Thyroid gland (tissue), 4 donors: ENCODE data around the gene UPP1. TPM values are rescaled to one million over a fixed set of nuclear protein-coding genes. Genes with fewer than 3 reads are reported as not detected.
A peak's percentile ranks its signal among the peaks of the same experiment; 100 is the strongest.

Source experiments
- DNase-seq, 2 donors: peaks; one replicate each; pipeline ENCODE4 v3.0.0-alpha.2; 2019
- H3K27ac ChIP-seq, 3 donors: fragments of 200-600 bp; sonication (generic); 1 replicate in 2 of 3; 2 replicates in 1 of 3; pipeline ENCODE4 v1.5.1; 2016 to 2019; ENCODE audit warnings: mild to moderate bottlenecking in 1 of 3, moderate library complexity in 1 of 3
- H3K27me3 ChIP-seq: fragments of 200-600 bp; sonication (generic); one replicate; pipeline ENCODE4 v1.5.1; 2019
- H3K36me3 ChIP-seq, 2 donors: fragments of 200-600 bp; sonication (generic); one replicate each; pipeline ENCODE4 v1.5.1; 2016 to 2019
- H3K4me1 ChIP-seq, 2 donors: fragments of 200-600 bp; sonication (generic); one replicate each; pipeline ENCODE4 v1.5.1; 2017 to 2019
- H3K4me3 ChIP-seq, 3 donors: fragments of 200-600 bp; sonication (generic); replicated peaks in 1 of 3; 1 replicate in 2 of 3; 2 replicates in 1 of 3; pipeline ENCODE4 v1.5.1; 2016; ENCODE audit warnings: mild to moderate bottlenecking in 1 of 3
- H3K9me3 ChIP-seq: fragments of 200-600 bp; sonication (generic); one replicate; pipeline ENCODE4 v1.5.1; 2017
- POLR2A ChIP-seq, 2 donors: fragments of 450-650 bp; IDR thresholded peaks; one replicate each; pipeline ENCODE4 v1.6.1; 2017; ENCODE audit warnings: antibody characterized with exemption in 2 of 2, mild to moderate bottlenecking in 2 of 2, moderate library complexity in 1 of 2
- WGBS, 2 donors: methylation state at CpG; one replicate each; pipeline ENCODE4 v1.1.5; 2017; 5-methylcytosine and 5-hydroxymethylcytosine counted together
- intact Hi-C: fragments of 100-400 bp; cut with DNase I; formaldehyde crosslinking; loops from one replicate; pipeline ENCODE4 v1.15.1; 2023
- total RNA-seq, 4 donors: library from RNA; depleted of rRNA; stranded (reverse); fragments of >200 nt; gene quantifications; one replicate each; pipeline ENCODE4 v1.2.3, GENCODE V29; 2016
- TF ChIP-seq, protein P1 (sequence below), 6 experiments: fragments of 200-600 bp in 3 of 6; fragments of 450-650 bp in 3 of 6; sonication (generic) in 3 of 6; IDR thresholded peaks; one replicate each; pipeline ENCODE4 v1.5.1; 2016 to 2019; ENCODE audit warnings: antibody characterized with exemption in 6 of 6, mild to moderate bottlenecking in 2 of 6, inconsistent platforms in 1 of 6, moderate library complexity in 1 of 6

UPP1 gene
- total RNA-seq, 4 donors from 2014 or later, result 11.3 to 16.9 (median 15.0) TPM

DNA sequence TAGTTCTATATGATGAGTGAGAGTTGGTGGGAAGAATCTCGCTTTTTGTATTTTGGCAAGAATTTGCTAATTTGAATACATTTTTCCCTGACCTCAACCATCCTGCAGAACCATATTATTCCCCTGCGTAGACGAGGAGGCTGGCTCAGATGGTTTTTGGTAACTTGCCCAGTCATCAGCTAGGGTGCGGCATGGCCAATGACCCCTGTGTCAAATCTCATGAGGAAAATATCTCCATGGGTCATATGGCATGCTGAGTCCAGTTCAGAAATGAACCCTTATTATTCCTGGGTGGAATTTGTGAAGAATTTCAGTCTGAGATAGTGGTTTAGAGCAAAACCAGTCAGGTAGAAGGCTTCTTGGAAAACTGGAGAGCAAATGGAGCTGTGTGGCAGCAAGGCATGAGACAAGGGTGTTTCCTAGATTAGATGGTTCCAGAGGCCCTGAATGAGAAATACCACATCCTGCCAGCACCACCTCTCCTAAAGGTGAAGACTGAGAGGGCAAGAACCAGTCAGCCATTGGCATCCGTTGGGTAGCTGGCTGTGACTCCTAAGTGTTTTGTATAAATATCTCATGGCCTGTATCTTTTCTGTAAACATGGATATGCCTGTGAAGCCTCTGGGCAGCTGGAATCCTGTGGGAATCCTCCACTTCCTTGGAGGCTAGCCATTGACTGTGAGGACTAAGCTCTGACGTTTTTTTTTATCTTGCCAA, 5.8 kb upstream of the UPP1 start:
- intact Hi-C loops, result no loop called here
- DNase-seq, result no peak
- H3K4me3 ChIP-seq, result no peak overlapping the region
- 72 to 78% methylated on average over 6 of the region's 6 CpGs for WGBS, 2 donors
- no peak overlapping the region for H3K27ac ChIP-seq
- H3K27me3 ChIP-seq, result no peaks in the 10 kb centered on the region
- peaks cover 8 to 36% of the 10 kb centered on the region in 2 donors for H3K4me1 ChIP-seq
- no peaks in the 10 kb centered on the region for H3K36me3 ChIP-seq
- TF ChIP-seq POLR2A (IDR thresholded peaks at IDR 0.05), result no peak
- TF ChIP-seq, protein P1, sequence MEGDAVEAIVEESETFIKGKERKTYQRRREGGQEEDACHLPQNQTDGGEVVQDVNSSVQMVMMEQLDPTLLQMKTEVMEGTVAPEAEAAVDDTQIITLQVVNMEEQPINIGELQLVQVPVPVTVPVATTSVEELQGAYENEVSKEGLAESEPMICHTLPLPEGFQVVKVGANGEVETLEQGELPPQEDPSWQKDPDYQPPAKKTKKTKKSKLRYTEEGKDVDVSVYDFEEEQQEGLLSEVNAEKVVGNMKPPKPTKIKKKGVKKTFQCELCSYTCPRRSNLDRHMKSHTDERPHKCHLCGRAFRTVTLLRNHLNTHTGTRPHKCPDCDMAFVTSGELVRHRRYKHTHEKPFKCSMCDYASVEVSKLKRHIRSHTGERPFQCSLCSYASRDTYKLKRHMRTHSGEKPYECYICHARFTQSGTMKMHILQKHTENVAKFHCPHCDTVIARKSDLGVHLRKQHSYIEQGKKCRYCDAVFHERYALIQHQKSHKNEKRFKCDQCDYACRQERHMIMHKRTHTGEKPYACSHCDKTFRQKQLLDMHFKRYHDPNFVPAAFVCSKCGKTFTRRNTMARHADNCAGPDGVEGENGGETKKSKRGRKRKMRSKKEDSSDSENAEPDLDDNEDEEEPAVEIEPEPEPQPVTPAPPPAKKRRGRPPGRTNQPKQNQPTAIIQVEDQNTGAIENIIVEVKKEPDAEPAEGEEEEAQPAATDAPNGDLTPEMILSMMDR (IDR thresholded peaks at IDR 0.05), result no peak
- H3K9me3 ChIP-seq, result no peaks in the 10 kb centered on the region

DNA sequence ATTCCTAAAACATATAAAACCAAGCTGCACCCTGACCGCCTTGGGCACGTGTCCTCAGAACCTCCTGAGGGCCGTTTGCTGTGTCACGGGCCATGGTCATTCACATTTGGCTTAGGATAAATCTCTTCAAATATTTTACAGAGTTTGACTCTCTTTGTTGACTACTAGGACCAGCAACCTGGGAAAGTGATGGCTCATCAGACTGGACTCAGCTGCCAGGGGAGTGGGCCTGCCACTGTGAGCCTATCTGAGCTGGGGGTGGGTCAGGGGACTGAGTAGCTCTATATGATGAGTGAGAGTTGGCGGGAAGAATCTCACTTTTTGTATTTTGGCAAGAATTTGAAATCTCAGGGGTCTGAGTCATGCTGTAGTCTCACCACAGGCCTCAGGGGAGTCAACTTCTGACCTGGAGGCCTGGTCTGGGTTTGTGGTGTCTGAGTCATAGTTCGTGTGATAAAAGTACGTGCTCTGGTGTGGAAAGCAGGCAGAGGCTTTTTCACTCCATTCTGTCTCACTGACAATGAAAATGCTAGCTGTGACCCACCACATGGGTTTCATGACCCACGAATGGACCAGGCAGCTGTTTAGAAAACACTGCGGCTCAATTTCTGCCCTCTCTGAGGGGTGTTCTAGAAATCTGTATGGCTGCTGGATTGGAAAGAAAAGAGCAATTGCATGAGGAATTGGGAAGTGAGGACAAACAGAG, 4.2 kb upstream of the UPP1 start:
- peak; percentile 22 to 47 for DNase-seq
- no peak for TF ChIP-seq POLR2A (IDR thresholded peaks at IDR 0.05)
- TF ChIP-seq, protein P1 (IDR thresholded peaks at IDR 0.05), result no peak
- intact Hi-C loops, result loop anchor here (5.0 kb wide), 1 partner anchor 108 kb away; the partner anchor contains the start of gene HUS1

DNA sequence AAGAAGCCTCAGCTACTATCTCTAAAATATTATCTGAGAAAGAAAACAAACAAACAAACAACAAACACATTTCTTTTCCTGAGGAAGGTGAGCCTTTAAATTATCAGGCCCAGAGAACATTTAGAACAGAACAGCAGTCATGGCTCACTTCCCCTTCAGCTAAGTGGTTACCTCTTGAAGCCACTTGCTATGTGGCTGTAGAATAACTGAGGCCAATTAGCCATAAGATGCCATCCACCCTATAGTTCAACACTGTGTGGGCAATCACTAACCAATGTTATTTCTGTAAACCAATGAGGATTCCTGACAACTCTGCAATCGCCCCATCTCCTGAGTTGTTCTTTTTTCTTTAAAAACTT, 3.7 kb upstream of the UPP1 start:
- H3K4me1 ChIP-seq, result peaks cover 8 to 41% of the 10 kb centered on the region in 2 donors
- H3K27me3 ChIP-seq, result no peaks in the 10 kb centered on the region
- H3K9me3 ChIP-seq, result no peaks in the 10 kb centered on the region
- TF ChIP-seq POLR2A (IDR thresholded peaks at IDR 0.05), result no peak
- TF ChIP-seq, protein P1 (IDR thresholded peaks at IDR 0.05), result no peak
- no peak overlapping the region for H3K4me3 ChIP-seq
- DNase-seq, result no peak
- peak overlapping the region; percentile 14 to 63 (median 41) for H3K27ac ChIP-seq
- no peaks in the 10 kb centered on the region for H3K36me3 ChIP-seq
- WGBS, 2 donors, result 53 to 67% methylated on average over 1 of the region's 1 CpG
- intact Hi-C loops, result loop anchor here (5.0 kb wide), 1 partner anchor 108 kb away; the partner anchor contains the start of gene HUS1

More for the DNA sequence above, 4.2 kb upstream of the UPP1 start:
- Histone ChIP-seq H3K4me3 (no peak overlapping the region), H3K27ac (peak overlapping the region; percentile 14 to 63 (median 41)), H3K36me3 (no peaks in the 10 kb centered on the region), H3K9me3 (no peaks in the 10 kb centered on the region), H3K27me3 (no peaks in the 10 kb centered on the region), H3K4me1 (peaks cover 8 to 37% of the 10 kb centered on the region in 2 donors)
- 61 to 85% methylated on average over 9 of the region's 9 CpGs for WGBS, 2 donors

DNA sequence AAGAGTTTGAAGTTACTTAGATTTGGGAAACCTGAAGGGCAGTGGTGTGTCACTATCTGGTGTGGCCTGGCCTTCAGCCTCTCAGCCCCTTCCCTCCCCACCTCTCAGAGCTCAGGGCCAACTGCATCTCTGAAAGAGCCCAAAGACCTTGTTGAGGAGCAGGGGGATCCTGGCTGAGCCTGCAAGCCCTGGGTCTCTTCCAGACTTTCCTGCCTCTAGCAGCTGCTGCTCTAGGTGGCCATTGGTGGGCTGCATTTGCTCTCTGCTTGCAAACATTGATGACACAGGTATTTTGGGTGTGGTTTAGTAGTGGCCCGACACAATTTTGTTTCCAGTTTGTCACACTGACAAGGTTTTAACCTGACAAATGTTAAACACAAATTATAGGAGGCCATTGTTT, 3.1 kb upstream of the UPP1 start:
- 68 to 73% methylated on average over 1 of the region's 1 CpG for WGBS, 2 donors
- intact Hi-C loops, result loop anchor here (5.0 kb wide), 1 partner anchor 109 kb away; the partner anchor contains the start of gene HUS1

More for the DNA sequence above, 3.1 kb upstream of the UPP1 start:
- H3K4me3 ChIP-seq, result no peak overlapping the region
- H3K27ac ChIP-seq, result peak overlapping the region in 2 of 3 donors; percentile 41 to 63
- no peaks in the 10 kb centered on the region for H3K27me3 ChIP-seq
- peaks cover 8 to 43% of the 10 kb centered on the region in 2 donors for H3K4me1 ChIP-seq
- TF ChIP-seq, protein P1 (IDR thresholded peaks at IDR 0.05), result no peak
- TF ChIP-seq POLR2A (IDR thresholded peaks at IDR 0.05), result no peak
- H3K36me3 ChIP-seq, result no peaks in the 10 kb centered on the region
- no peak for DNase-seq
- H3K9me3 ChIP-seq, result no peaks in the 10 kb centered on the region
